Omental fat pad (tissue), 4 donors: ENCODE measurements around the gene PDLIM4. TPM values are rescaled to one million over a fixed set of nuclear protein-coding genes. Genes with fewer than 3 reads are reported as not detected.

Experiments
- ATAC-seq: fragments of 150-250 bp; one replicate; pipeline ENCODE4 v1.9.1; 2016; ENCODE audit warnings: mild to moderate bottlenecking, moderate library complexity; ENCODE audit not compliant: low FRiP score
- DNase-seq: peaks from one replicate; pipeline ENCODE4 v3.0.0-alpha.2; 2019; ENCODE audit warnings: low spot score
- CTCF ChIP-seq, 3 donors: fragments of 450-650 bp; IDR thresholded peaks; one replicate each; pipeline ENCODE4 v1.5.1; 2016 to 2017; ENCODE audit warnings: antibody characterized with exemption in 3 of 3, mild to moderate bottlenecking in 3 of 3, moderate library complexity in 2 of 3
- total RNA-seq, 4 donors: library from RNA; depleted of rRNA; stranded (reverse); fragments of >200 nt; gene quantifications; one replicate each; pipeline ENCODE4 v1.1.0, GENCODE V29; 2016

PDLIM4 gene
- total RNA-seq, 4 donors from 2014 or later = 19.5 to 89.5 (median 23.4) TPM

- no peak for ATAC-seq
- TF ChIP-seq CTCF (IDR thresholded peaks at IDR 0.05) = no peak
- no peak for DNase-seq
Observed at GRCh38 chr5:132233811-132234683, 23.4 kb upstream of the PDLIM4 start.

GRCh38 chr5:132234684-132235062 is 22.8 kb upstream of the PDLIM4 start:
- no peak for TF ChIP-seq CTCF (IDR thresholded peaks at IDR 0.05)
- ATAC-seq (no peak), DNase-seq (no peak)

- ATAC-seq (no peak), DNase-seq (no peak)
- no peak for TF ChIP-seq CTCF (IDR thresholded peaks at IDR 0.05)
Observed at GRCh38 chr5:132235340-132235739, 22.2 kb upstream of the PDLIM4 start.

- TF ChIP-seq CTCF (IDR thresholded peaks at IDR 0.05) = no peak
- ATAC-seq (no peak), DNase-seq (no peak)
Observed at GRCh38 chr5:132237141-132237540, 20.4 kb upstream of the PDLIM4 start.

GRCh38 chr5:132237670-132238069 is 19.8 kb upstream of the PDLIM4 start:
- ATAC-seq (no peak), DNase-seq (no peak)
- TF ChIP-seq CTCF (IDR thresholded peaks at IDR 0.05) = no peak

- peak; percentile 85 for ATAC-seq
- TF ChIP-seq CTCF (IDR thresholded peaks at IDR 0.05) = peak in 2 of 3 donors; percentile 28 to 68
Observed at GRCh38 chr5:132238169-132238744, 19.2 kb upstream of the PDLIM4 start.

More at GRCh38 chr5:132238169-132238744, 19.2 kb upstream of the PDLIM4 start:
- peak; percentile 96 for DNase-seq
